HG03108 (cell line): ENCODE results near the gene KCNK3.
"Not testable (repeated sequence)": the region's sequence is repeated elsewhere in the genome, so short reads cannot be mapped to it uniquely, and the experiment has no call there.

Experiments
- ATAC-seq: cut with Tn5 transposase; IDR thresholded peaks from one replicate; pipeline ENCODE4 v1.9.1; 2021; ENCODE audit warnings: moderate library complexity; ENCODE audit not compliant: unreplicated experiment

KCNK3 gene

DNA sequence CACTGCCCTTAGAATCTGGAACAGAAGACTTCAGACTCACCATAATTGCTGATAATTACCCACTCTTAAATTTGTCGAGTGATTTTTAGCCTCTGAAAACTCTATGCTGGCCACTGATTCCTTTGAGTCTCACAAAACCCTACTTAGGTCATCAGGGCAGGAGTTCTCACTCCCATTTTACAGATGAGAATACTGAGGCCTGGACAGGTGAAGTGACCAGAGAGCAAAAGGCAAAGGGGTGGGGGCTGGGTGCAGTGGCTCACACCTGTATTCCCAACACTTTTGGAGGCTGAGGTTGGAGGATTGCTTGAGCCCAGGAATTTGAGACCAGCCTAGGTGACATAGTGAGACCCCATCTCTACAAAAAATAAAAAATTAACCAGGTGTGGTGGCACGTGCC lies 36.8 kb downstream of the KCNK3 start:
- ATAC-seq, result no peak

DNA sequence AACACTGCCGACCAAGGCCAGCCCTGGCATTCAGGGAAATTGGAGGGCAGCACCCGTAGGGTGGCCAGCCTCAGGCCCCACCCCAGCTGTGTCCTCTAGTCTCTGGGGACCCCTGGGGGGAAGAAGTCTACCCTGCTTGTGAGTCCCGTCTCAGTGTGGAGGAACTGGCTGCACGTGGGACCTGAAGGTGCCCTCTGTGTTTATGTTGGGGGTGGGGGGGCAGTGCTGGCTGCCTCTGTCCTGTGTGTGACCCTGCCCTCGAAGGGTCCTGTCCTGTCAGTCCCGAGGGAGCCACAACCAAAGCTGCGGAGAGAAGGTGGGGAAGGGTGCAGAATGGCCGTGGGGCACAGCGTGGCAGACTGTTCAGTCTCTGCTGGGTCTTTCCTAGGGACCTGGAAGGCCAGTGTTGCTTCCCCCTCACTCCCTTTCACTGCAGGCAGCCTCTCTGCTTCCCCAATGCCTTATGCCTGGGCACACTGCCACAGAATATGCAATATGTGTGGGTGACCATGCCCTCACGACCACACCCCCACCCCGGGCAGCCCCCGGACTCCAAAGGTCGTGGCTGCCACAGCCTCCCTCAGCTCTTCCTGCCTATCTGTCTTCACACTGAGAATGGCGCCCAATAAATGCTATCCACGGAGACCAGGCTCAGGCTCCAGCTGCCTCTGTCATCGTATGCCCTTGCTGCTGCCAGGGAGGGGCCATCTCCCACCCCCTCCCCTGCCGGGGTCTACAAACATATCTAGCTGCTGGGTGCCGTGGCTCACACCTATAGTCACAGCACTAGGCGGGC lies 38.2 kb downstream of the KCNK3 start:
- ATAC-seq, result no peak

DNA sequence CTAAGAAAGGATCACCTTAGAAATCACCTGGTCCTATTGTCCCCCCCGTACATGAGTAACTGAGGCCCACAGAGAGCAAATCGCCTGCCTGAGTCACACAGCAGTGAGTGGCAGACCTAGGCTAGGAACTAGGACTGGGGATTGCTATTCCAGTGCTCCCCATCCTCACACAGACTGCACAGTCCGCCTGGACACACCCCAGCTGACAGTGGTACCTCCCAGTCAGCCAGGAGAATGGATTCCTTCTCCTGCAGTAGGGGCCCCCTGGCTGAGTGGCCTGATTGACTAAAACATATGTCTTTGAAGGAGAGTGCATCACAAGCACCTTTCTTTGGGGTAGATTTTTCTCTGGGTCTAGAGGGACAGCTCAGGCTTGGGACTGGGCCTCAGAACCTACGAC lies 39.2 kb downstream of the KCNK3 start:
- no peak for ATAC-seq

DNA sequence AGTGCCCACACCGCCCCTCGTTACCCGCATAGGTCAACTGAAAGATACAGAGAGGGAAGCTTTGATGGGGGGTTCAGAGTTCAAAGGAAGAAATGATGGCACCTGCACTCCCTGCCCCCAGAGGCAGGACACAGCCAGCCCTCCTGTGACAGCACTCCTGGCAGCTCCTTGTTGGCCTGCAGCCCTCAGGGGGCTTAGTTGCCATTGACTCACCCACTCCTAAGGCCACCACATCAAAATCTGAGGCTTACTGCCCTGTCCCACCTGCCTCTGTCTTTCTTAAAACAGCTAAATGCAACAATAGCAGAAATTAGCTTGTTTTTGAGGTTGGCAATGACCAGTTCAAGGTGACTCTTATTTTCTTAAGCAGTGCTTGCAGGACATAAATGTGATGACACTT lies 39.9 kb downstream of the KCNK3 start:
- no peak for ATAC-seq

DNA sequence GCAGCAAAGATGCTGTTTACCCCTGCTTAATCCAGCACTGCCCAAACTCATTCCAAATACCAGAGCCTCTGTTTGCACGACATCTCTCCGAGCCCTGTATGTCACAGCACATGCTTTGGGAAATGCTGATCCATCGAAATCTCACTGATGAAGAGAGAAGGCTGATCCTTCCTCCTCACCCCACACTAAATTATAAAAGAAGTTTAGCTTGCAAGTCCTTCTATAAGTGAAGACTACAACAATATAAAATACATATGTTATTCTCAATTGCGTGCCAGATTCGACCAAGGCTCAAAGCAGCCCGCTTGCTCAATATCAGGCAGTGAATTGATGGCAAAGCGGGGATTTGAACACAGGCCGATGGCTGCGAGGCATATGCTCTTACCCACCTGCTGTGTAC lies 40.9 kb downstream of the KCNK3 start:
- ATAC-seq, result no peak

DNA sequence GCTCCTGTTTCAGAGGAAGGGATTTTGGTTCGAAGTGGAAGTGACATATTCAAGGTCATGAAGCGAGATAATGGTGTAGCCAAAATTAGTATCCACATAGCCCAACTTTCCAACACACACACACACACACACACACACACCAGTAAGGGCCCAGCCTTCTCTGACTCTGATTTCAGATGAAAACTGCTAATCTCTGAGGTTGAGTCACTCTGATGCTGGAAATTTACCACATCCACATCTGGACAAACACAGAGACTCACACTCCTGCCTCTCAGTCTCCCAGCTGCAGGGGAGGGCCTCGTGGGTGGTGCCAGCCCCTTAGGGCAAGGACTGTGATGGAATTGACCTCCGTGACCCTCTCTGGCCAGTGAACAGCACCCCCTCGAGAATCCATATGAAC lies 42.6 kb downstream of the KCNK3 start:
- ATAC-seq, result no peak

DNA sequence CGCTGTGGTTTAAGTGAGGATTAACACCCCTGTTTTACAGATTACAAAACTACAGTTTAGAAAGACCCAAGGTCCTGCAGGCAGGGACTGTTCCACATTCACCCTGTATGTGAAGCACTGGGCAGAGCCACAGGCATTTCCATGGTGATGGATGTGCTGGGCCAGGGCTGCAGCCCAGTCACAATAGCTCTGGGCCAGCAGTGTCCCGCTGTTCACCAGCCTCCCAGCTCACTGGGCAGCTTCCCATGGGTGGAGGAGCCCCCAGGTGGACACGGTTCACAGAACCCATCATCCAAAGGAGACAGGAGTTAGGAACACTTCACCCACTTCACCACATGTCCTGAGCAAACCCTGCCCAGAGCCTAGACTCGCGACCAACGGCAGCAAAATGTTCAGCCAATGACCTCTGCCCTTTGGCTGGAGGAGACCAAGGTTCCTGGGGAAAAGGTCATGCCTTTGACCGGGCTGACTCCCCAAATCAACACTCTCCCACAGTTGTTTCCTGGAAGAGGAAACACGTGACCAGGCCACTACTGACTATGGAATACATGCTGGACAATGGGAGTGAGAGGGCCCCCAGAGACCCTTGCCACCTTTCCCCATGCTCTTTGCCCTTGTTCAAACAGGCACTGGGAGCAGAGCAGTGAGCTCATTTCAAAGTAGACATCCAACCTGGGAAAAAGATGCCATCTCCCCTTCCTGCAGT lies 43.5 kb downstream of the KCNK3 start:
- no peak for ATAC-seq

DNA sequence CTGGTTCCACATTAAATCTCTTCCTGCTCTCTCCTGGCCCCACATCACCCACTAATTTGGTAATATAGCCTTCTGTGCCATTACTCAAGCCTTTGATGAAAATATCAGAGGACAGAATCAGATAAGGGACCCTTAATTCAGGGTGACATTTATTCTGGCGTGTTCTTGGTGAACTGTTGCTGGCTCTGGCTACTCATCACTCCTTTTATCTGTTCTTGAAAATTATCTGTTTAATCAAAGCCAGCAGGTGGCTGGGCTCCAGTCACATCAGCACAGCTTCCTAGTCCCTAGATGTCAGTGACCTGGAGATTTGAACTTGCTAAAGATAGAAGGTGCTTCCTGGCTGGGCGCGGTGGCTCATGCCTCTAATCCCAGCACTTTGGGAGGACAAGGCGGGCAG lies 44.7 kb downstream of the KCNK3 start:
- ATAC-seq, result no peak

DNA sequence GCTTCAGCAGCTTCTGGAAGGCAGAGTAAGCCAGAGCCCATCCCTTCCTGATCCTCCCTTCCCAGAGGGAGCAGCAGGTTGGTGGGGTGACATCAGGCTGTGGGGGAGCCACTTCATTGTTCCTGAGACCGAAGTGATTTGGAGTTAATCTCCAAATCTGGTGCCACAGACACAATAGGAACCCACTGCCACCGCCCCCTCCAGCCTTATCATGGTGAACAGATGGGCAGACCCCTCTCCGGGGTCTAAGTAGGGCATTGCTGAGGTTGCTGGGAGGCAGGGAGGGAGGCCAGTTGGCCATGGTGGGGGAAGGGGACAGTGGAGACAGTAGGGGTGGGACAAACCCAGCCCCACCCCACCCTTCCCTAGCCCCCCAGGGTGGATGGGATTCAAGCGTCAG lies 46.0 kb downstream of the KCNK3 start:
- no peak for ATAC-seq

DNA sequence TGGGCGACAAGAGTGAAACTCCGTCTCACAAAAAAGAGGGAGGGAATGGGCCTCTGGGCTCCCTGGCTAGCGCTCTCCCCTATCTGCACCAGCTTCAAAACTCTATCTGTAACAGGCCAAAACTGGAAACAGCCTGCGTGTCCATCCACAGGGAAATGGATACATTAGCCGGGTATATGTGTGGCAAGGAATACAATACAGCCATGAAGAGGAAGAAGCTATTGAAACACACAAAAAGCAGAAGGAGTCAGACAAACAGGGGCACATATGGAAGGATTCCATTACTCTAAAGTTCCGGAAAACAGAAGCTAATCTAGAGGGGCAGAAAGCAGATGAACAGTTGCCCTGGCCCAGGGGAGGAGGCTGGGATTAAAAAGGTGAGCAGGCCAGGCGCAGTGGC lies 47.0 kb downstream of the KCNK3 start:
- no peak for ATAC-seq

DNA sequence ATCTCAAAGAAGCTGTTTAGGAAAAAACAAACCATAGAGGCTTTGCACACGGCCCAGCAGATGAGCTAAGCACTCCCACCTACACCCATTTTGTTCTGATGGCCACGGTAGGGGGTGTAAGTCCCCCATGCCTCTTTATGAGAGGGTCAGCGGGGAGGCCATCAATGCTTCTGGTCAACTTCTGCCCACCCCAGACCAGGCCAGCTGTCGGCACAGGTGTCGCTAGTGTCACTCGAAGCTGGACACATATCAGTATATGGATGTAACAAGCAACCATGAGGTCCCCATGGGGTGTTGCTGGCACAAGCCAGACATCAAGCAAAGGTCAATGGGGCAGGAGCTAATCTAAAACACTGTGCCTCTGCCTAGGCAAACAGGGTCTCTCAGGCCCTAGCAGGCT lies 47.8 kb downstream of the KCNK3 start:
- no peak for ATAC-seq

DNA sequence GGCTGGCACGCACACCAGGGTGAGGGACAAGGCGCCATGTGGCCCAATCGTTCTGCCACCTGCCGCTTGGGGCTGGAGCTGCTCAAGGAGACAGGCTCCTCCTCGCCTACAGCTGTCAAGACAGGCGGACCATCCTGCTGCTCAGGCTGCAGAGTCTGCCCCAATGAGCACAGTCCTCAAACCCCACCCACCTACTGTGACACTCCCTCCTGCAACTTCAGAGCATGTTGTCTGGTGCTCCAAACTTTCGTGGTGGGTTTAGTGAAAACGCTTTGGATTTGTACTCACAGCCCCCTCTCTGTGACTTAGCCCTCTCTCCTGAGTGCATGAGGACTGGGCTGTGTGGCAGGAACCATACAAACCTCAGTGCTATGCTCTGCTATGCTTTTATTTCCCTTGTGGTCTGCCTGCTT lies 48.4 kb downstream of the KCNK3 start:
- ATAC-seq, result no peak

DNA sequence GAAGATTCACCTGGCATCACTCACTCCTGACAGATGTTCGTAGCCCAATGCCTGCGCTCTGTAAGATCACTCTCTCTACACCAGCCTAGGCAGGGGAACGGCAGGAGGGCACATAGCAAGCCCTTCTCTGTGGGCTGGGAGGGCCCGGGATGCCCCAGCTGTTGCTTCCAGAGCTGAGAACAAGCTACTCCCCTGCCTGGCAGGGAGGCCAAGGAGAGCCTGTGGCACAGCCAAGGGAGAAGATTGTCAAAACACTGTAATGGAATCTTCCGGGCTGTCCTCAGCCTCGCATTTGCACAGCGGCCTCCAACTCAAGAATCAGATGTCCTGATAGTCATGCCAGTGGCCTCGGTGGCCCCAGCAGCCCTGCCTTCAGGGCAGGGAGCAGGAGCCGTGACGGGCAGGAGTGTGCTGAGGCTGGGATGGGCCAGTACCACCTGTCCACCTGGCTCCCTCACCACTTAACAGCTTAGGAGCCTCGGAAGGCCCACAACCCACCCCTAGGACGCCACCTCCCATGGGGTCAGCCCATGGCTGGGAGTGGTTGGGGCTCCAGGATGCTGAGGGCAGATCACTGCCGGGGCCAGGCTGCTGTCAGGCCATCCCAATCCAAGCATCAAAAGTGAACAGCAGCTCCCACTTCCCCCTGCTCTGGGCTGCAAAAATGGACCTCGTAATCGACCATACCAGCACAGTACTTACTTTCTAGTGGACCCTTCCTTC lies 49.7 kb downstream of the KCNK3 start:
- ATAC-seq, result no peak

DNA sequence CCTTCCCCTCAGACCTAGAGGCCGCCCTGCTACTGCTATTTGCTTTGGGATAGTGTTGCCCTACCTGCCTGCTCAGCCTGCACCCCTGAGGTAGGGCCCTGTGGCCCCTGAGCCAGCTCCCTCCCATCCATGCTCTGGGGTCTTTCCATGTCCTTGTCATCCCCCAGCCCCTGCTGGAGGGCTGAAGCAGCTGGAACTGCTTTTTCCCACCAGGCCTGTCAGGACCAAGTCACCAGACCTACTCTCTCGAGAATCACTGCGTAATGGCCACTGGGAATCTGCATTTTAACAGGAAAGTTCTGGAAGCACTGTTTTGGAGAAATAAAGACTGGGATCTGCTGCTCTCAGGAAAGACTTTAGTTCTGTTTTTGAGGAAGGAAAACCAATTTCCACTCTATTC lies 51.3 kb downstream of the KCNK3 start:
- ATAC-seq, result no peak

DNA sequence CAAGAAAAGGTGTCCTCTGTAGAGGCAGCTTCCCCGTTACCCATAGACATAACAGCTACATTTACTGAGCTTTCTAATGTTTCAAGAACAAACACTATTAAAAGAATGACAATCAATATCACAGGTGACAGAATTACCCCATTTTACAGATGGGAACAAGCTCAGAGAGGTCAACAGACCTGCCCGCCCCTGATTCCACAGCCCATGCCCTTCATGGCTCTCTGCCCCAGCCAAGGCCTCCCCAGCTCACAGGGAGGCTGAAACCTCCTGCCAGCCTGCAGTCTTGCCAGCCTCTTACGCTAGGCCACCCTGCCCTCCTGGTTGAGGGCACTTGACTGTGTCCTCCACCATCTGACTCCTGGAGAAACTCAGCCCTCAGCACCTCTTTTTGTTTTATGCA lies 52.4 kb downstream of the KCNK3 start:
- no peak for ATAC-seq

DNA sequence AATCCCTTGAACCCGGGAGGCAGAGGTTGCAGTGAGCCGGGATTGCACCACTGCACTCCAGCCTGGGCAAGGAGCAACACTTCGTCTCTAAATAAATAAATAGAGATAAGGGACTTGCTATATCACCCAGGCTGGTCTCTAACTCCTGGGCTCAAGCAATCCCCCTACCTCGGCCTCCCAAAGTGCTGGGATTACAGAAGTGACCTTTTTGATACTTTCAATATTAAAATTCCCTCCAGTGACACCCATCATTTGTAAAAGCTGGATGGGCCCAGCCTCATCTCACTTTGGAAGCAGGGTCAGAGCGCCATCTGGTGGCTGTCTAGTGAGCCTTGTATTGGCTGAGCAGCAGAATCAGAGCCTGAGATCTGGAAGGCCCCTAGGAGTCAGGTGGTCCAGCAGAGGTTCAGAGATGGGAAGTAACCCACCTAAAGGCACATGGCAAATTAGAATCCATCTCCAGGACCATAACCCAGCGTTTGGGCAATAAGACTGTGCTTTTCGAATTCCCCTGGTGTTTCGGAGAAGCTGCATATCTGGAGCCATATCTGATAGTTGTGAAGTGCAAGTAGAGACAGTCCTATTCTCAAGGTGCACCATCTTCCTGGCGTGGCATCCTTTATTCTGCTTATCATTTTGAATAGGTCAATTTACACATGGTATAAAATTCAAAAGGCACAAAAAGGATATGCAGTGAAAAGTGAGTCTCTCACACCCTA lies 53.2 kb downstream of the KCNK3 start:
- ATAC-seq, result no peak

DNA sequence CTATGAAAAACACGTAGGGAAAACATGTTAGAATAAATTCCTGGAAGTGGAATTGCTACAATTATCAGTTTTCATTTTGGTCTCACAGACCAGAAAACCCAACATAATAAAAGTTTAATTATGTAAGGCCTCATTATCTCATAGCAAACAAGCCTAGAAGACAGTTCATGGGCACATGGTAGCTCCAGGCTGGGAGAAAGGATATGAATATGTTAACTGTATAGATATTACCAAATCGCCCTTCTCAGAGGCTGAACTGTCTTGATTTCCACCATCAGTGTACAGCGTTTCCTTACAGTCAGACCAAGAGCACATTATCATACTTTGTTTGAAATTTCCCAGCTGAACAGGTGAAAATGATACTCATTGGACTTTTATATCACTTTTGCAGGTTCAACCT lies 54.4 kb downstream of the KCNK3 start:
- ATAC-seq, result no peak

DNA sequence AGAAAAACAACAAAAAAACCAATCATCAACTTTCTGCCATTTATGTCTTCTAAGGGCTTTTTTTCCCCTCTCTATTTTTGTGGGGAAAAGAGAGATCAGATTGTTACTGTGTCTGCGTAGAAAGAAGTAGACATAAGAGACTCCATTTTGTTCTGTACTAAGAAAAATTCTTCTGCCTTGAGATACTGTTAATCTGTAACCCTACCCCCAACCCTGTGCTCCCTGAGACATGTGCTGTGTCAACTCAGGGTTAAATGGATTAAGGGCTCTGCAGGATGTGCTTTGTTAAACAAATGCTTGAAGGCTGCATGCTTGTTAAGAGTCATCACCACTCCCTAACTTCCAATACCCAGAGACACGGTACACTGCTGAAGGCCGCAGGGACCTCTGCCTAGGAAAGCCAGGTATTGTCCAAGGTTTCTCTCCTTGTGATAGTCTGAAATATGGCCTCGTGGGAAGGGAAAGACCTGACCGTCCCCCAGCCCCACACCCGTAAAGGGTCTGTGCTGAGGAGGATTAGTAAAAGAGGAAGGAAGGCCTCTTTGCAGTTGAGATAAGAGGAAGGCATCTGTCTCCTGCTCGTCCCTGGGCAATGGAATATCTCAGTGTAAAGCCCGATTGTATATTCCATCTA lies 57.4 kb downstream of the KCNK3 start:
- not testable (repeated sequence) for ATAC-seq

DNA sequence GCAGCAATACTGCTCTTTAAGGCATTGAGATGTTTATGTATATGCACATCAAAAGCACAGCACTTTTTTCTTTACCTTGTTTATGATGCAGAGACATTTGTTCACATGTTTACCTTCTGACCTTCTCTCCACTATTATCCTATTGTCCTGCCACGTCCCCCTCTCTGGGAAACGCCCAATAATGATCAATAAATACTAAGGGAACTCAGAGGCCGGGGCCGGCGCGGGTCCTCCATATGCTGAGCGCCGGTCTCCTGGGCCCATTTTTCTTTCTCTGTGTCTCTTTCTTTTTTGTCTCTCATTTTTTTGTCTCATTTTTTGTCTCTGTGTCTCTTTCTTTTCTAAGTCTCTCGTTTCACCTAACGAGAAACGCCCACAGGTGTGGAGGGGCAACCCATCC lies 57.9 kb downstream of the KCNK3 start:
- ATAC-seq, result not testable (repeated sequence)

DNA sequence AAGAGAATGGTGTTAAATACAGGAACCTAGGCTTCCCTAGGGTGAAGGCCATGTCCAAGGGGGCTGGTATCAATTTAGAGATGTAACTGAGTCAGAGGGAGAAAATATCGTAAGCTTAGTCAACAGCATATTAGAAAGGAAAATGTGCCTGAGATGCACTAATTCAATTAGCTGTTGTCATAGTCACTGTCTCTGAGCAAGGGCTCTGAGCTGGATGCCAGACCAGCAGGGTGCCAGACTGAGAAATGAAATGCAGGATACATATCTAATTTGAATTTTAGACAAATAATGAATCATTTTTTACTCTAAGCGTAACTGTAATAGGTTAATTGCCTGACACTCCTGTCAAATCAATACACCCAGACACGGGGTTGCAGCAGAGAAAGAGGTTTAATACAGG lies 60.1 kb downstream of the KCNK3 start:
- no peak for ATAC-seq

DNA sequence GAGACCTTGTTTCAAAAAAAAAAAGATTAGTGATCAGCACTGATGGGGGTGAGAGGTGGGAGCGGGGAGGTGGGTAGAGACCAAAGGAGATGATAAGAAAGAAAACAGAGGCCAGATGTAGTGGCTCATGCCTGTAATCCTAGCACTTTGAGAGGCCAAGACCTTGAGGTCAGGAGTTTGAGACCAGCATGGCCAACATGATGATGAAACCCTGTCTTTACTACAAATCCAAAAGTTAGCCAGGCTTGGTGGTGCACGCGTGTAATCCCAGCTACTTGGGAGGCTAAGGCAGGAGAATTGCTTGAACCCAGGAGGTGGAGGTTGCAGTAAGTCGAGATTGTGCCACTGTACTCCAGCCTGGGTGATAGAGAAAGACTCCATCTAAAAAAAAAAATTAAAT lies 62.0 kb downstream of the KCNK3 start:
- ATAC-seq, result no peak
